ENCODE data around the gene RNF144B.
"Not testable (repeated sequence)": the region's sequence is repeated elsewhere in the genome, so short reads cannot be mapped to it uniquely, and the experiment has no call there.

RNF144B gene

DNA sequence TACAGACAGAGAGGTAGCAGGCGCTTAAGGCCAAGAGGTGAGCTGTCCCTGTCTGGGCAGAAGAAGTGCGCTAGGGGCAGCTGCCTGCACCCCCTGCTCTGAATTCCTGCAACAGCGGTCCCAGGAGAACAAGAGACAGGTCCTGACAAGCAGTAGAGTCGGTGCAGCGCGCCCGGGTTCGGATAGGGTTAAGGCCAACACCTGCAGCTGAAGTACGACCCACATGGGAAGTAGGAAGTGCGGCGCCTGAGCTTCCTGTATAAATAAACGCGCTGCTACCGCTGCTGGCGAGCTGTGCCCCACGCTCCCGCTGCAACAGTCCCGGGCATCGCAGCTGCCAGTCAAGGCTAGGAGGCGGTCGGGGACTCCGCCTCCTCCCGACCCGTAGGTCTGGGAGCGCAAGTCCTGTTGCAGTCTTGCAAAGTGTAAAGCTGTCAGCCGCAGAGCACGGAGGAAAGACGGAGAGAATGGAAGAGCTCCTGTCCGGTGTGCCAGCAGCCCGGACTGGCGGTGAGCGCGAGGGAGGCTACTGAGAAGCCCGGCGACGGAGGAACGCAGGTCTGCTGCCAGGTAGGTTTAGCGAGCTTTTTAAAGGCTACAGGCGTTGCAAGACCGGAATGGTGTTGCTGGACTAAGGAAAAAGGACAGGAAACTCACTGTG, at the start of gene RNF144B:
Gene RNF144B (plus strand): TSS at position 290 of the 661 bp plus-strand sequence. CDS start 12,185 bp downstream, outside the sequence.
- peak in 54 of 58 donors; percentile 3 to 67 (median 37) for DNase-seq

DNA sequence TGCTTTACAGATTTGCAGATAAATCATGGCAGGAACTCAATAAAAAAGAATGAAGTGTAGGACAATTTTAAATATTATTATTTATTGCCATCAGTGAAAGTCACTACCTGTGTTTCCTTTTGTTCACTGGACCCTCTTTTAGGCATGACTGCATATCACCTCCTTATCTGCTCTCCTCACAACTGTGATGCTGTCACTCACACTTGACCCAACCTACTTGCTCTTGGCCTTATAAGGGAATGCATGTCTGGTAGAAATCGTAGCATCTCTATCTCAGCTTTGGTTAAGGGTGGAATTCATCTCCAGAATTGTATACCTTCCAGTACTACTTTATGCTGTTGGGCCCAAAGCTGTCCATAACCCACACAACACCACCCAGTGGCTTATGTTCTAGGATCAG, 47.6 kb upstream of the RNF144B start:
- no peak for DNase-seq

DNA sequence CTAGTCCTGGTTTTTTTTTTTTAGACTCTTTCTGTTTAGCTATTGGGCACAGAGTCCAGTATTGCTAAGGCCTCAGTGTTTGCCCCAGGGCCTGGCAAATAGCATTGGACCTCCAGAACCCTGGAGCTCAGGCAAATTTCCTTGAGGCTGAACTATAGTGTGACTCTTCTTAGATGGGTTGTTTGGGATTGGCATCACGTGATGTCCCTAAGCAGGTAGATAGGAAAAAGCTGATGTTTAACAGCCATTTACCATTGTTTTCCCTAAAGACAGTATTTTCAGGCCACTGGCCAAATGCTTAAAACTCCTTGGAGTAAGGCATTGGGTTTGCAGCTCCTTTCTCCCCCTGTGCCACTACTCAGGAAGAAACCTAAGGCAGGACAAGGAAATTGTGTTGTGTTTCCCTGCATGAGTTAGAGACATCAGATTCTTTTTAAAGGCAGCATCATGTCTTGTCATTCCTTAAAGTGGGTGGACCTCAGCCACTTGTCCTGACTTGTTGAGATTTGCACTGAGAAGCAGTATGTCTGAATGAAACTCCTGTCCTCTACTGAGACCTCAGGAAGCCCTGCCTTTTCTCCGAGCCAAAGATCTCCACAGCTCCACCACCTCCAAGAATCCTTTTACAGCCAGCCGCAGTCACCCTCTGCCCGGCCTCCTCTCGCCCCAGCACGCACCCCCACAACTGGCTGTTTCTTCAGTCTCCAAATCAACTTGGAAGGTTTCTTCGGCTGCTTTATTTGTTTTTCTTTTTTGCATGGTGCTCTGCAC, 46.2 kb upstream of the RNF144B start:
- DNase-seq: no peak

DNA sequence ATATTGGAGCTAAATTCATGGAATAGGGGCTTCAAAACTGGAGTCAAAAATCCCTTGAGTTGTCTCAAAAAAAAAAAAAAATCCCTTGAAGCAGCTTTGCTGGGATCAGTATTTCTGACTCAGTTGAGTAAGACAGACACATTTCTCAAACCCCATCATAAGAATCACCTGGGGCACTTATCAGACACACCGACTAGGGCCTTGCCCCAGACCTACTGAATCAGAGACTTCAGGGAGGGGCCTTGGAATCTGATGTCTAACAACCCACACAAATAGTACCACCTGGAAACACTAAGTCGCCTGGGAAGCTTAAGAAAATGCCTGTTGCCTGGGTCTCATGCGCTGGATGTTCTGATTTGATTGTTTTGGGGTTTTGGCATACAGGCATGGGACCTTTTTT, 44.9 kb upstream of the RNF144B start:
- DNase-seq: no peak

DNA sequence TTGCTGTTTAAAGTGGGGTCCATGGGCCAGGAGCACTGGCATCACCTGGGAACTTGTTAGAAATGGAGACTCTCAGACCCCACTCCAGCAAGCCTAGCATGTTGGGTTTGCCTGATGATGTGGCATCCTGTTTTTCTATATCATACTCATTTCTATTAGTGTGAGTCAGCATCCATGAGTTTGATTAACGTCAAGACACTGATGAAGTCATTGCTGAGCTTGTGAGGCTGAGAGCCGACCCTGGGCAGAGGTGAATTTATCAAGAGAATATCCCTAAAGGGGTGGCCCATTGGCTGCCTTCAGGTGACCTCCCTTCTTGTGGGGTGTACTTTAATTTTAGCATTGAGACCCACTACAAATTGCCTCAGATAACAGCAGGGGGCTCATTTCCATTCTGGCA, 43.4 kb upstream of the RNF144B start:
- no peak for DNase-seq

DNA sequence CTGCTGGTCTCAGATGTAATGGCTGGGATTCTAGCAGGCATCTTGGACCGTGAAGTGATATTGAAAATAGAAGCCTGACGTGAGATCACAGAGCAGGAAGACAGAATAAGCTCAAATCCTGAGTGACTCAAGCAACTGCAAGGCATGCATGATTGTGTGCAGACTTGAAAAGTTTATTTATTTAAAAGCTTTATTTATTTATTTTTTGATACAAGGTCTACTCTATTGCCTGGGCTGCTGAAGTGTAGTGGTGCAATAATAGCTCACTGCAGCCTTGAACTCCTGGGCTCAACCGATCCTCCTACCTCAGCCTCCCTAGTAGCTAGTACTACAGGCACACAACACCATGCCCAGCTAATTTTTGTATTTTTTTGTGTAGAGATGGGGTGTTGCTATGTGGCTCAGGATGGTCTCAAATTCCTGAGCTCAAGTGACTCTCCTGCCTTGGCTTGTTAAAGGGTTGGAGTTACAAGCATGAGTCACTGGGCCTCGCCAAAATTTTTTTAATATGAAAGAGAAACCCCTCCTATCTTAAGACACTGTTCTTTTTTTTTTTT, 40.1 kb upstream of the RNF144B start:
- no peak for DNase-seq

DNA sequence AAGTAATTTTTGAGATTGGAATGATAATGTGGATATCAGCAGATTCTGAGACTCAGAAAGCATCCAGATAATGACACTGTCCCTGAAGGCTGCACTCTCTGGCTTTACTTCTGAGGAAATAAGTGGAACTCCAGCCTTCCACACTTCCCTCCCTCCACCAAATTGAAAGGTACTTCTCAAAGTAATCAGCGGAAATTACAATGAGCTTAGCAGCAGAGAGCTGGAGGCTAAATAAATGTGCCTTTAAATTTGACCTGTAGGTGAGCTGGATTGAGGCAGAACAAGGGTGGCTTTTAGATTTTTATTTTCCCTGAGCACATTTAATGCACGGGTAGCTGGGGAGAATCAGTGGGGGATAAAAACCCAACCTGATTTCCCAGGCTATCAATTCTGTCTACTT, 39.3 kb upstream of the RNF144B start:
- no peak for DNase-seq

DNA sequence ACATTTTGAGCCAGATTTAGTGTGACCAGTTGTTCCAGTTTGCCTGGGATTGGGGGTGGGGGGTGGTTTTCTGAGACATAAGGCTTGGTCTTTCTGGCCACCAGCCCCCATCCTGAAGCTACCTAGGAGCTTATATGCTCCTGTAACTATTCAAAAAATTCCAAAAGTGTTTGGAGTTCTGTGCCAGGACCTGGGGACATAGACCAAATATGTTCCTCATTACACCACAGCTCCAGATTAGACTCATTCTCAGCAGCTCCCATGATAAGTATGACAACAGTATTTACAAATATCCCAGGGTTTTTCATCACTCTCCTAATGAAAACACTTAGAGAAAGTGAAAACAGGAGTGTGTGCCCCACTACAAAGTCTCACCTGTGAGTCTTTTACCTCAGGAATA, 37.8 kb upstream of the RNF144B start:
- DNase-seq: no peak

DNA sequence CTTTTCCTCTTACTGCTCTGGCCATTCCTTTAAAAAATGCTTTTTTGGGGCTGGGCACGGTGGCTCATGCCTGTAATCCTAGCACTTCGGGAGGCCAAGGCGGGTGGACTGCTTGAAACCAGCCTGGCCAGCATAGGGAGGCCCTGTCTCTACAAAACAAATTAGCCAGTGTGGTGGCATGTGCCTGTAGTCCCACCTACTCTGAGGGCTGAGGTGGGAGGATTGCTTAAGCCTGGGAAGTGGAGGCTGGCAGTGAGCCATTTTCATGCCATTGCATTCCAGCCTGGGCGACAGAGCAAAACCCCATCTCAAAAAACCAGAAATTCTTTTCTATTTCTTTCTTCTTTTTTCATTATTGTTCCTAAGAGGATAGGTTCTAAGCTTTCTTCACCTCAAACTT, 36.9 kb upstream of the RNF144B start:
- no peak for DNase-seq

DNA sequence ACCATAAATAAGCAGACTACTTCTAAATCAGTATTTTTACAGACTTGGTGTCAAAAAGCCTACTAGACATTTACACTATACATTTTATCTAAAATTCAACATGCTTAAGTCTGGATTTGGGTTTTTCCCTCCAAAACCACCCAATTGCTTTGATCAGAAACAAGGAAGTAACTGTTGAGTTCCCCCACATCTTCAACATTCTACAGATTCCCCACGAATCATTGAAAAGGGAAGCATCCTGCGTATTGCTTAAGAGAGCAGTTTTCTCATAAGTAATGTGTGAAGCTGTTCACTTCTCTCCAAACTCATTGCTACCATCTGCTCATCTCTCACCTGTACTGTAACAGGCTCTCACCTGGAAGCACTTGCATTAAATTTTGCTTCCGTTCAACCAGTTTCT, 36.4 kb upstream of the RNF144B start:
- no peak for DNase-seq

DNA sequence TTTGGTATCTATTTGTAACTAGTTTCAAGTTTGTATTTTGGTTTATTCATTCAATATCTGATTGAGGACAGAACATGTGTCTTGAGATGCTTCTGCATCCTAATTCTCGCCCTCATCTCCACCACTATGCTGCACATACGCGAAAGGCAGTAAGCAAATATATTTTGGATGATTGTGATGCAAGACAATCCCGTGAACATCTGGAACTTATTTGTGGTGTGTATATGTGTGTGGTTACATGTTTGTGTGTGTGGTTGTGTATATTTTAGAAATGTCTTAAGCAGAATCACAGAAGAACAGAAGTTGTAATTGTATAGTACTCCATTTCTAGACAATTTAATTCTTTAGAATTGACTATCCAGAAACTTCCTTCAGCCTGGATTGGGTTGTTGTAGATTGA, 35.1 kb upstream of the RNF144B start:
- DNase-seq: no peak

DNA sequence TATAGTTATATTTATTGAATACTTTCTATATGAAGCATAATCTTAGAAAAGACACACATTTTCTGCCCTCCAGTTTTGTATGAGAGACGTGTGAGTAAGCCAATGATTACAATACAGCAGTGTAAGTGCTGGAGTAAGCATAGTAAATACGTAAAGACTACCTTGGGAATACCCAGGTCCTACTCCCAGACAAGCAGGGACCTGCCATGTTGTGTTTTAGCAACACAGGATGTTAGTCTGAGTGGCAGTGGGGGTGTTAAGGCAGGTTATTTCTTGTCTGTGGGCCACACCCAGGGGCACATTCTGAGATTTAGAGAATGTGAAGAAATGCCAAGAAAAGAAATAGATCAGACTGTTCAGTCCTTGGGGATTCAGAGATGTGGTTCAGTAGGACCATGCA, 34.3 kb upstream of the RNF144B start:
- no peak for DNase-seq

DNA sequence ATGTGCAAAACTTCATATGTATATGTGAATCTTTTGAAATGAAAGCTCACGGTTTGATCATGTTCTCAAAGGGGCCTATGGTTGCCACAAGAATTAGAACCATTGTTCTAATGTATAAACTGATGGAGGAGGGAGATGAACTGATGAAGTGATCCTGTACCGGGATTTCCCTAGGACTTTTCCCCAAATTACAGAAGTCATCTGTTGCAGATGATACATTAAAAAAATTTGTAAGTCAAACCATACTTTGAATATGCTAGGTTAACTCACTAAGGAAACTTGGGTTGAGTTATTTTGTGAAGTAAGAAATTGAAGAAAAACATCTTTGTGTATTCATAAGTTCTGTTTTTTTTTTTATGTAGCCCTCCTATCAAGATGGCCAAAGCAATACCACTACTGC, 33.9 kb upstream of the RNF144B start:
- DNase-seq: no peak

DNA sequence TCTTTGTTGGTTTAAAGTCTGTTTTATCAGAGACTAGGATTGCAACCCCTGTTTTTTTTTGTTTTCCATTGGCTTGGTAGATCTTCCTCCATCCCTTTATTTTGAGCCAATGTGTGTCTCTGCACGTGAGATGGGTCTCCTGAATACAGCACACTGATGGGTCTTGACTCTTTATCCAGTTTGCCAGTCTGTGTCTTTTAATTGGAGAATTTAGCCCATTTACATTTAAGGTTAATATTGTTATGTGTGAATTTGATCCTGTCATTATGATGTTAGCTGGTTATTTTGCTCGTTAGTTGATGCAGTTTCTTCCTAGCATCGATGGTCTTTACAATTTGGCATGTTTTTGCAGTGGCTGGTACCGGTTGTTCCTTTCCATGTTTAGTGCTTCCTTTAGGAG, 29.6 kb upstream of the RNF144B start:
- not testable (repeated sequence) for DNase-seq

DNA sequence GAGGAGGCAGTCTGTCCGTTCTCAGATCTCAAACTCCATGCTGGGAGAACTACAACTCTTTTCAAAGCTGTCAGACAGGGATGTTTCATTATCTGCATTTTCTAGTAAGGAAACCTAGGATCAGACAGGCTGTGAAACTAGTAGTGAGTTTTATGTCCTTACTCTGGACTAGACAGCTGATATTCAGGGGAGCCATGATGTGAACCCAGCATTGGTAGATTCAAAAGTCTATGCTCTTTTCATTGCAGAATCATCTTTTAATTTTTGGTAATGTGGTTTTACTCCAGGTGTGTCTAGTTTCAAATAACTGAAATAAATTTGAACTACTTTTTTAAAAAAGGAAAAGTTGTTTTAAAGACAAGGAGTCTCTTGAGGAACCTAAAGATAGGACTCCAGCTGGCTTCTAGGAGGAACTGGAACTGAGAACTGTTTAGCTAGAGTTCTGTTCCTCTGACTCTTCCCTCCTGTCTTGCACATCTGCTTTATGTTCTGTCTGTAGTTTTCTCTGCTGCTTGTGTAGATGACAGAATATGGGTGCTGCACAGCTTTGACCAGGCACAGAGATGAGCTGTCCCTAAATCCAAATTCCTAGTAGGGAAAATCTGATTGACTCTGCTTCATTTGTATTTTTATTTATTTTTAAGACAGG, 27.8 kb upstream of the RNF144B start:
- peak in 2 of 58 donors; percentile 8 to 21 for DNase-seq

DNA sequence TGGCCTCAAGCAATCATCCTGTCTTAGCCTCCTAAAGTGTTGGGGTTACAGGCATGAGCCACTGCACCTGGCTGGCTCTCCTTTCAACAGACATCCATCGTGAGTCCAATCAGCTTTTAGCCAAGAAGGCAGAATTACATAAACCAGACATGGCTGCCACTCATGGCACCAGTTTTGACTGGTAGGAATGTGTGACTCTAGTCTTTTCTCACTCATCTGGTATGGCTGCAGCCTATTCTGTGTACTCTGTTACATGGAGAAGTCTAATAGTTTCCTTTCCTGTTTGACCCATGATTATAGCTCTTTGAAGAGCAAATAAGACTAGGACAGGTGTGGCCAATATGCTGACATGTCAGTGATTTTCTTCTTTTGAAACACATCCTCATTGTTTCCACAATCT, 27.0 kb upstream of the RNF144B start:
- DNase-seq: no peak

DNA sequence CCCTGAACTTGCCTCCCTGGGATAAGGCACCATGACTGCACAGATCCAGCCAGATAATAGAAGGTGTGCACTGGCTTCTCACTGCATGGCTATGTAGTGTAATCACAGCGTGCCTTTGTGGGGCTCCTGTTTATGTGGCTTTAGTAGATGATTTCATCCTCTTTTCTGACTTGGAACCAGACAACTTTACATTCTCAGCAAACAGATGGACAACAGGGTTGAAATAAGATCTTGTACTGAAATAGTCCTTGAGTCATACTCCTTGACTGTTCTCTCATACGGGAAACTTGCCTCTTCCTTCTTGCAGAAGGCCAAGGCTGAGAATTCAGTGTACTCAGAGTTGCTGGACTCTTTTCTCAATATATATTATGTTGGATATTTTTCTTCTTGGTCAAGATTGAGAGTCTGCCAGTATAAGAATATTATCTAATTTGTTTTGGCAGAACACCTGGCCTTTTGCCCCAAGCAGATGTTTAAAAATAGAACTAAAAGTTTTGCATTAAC, 25.0 kb upstream of the RNF144B start:
- peak in 1 of 58 donors; percentile 28 for DNase-seq

DNA sequence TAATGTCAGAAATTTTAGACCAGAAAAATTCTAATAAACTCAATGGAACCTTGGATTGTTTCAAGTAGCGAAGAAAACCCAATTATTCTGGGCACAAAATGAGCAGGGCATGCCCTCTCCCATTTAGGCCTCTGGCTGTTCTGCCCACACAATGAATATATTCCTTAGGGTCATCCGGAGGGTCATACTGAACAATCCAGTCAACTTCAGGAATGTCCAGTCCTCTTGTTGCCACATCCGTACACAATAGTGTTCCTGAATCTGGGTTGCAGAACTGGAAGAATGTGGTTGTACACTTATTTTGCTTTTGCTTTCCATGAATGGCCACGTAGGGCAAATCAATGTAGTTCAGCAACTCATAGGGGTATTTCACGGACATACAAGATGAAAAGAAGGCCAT, 23.4 kb upstream of the RNF144B start:
- DNase-seq: no peak

DNA sequence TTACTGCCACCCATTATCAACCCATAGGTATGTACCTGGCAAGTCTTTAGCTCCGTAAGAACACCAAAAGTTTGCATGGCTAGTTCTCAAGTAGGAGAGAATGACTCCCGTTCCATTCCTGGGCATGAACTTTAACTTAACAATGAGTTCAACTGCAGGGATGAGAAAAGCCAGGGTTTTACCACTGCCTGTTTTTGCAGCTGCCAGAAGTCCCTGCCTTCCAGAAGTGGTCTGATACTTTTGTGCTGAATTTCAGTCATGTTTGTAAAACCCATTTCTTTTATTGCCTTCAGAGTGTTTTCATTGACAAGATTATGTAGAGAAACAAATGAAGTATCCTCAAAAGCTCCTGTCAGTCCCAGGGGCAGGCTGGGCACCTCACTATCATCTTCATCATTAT, 22.6 kb upstream of the RNF144B start:
- not testable (repeated sequence) for DNase-seq

DNA sequence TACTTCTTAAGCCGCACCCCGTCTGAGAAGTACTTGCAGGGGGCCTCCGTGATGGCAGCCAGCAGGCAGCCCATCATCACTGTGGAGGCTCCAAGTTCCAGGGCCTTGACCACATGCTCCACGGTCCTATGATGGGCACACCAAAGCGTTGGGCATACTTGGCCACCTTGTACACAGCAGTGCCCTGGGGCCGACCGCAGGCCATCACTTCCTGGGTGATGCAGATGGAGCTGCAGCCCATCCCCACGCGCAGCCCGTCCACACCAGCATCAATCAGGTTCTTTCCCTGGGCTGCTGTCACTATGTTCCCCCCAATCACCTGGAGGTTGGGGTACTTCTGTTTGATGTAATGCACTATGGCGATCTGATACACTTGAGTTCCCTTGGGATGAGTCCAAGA, 19.8 kb upstream of the RNF144B start:
- DNase-seq: no peak

DNA sequence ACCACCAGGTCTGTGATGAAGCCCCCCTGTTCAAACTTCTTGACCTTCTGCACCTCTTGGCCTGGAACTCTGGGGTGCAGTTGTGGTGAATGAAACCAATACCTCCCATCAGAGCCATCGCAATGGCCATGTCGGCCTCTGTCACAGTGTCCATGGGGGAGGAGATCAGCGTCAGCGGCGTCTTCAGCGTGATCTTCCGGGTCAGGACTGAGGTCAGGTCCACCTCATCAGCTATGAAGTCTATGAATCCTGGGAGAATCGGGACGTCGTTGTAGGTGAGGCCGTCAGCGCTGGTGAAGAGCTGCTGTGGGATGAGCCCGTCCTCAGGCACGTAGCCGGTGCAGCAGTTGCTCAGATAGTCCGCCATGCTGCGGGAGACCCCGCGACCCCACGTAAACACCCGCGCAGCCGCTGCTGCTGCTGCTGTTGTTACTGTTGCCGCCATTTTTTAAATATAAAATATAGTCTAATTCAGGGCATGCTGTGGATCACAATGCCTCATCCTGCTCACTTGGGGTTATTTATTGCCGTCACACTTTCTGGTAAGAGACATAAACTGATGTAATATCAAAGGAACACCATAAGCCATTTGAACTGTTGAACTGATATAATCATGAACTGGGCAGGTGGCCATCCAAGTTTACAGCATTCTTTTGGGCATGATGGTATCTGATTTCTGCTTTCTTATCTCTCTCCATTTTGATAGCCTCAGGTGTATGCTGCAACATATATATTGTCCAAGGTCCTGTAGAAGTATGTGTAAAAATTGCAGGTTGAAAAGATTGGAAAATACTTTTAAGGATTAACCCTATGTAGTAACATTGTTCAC, 18.7 kb upstream of the RNF144B start:
- no peak for DNase-seq

Data from anterior cingulate cortex (tissue), 58 donors.